ENCODE measurements around the gene PCDHGA3.
A peak's percentile ranks its signal among the peaks of the same experiment; 100 is the strongest.
"Not testable (repeated sequence)": the region's sequence is repeated elsewhere in the genome, so short reads cannot be mapped to it uniquely, and the experiment has no call there.

PCDHGA3 gene

DNA sequence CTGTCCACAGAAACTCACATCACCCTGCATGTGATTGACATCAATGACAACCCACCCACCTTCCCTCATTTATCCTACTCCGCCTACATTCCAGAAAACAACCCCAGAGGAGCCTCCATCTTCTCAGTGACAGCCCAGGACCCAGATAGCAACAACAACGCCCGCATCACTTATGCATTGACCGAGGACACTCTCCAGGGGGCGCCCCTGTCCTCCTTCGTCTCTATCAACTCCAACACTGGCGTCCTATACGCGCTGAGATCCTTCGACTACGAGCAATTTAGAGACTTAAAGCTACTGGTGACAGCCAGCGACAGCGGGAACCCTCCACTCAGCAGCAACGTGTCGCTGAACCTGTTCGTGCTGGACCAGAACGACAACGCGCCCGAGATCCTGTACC lies 1.7 kb downstream of the PCDHGA3 start:
- no peak for FAIRE-seq
- no peak for DNase-seq (ENCODE audit: extremely low spot score, insufficient read length, low read depth)

DNA sequence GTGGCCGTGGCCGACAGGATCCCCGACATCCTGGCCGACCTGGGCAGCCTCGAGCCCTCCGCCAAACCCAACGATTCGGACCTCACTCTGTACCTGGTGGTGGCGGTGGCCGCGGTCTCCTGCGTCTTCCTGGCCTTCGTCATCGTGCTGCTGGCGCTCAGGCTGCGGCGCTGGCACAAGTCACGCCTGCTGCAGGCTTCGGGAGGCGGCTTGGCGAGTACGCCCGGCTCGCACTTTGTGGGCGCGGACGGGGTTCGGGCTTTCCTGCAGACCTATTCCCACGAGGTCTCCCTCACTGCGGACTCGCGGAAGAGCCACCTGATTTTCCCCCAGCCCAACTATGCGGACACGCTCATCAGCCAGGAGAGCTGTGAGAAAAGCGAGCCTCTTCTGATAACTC lies 2.4 kb downstream of the PCDHGA3 start:
- not testable (repeated sequence) for DNase-seq (ENCODE audit: extremely low spot score, insufficient read length, low read depth); FAIRE-seq

DNA sequence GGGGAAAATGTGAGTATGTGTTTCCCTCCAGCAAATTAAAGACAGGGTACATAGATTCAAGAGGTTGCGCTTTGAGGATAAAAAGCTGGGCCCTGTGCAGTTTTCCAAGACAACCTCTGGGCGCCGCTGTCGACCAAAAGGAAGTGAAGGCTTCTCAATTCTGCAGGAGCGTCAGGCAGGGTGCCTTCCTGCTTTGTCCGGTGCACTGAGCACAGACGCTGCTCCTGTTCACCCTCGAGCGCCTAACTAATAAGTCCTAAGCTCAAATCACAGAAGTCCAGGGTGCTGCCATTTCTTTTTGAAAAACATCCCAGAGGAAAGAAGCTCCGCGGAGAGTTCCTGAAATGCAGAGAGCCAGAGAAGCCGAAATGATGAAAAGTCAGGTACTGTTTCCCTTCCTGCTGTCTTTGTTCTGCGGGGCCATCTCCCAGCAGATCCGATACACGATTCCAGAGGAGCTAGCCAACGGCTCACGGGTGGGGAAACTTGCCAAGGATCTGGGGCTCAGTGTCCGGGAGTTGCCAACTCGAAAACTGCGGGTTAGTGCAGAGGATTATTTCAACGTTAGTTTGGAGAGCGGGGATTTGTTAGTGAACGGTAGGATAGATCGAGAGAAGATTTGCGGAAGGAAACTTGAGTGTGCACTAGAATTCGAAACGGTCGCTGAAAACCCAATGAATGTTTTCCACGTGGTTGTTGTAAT lies 6.4 kb downstream of the PCDHGA3 start, which contains the start of gene PCDHGB1:
Gene PCDHGB1, plus strand, starts transcription at position 183 of the 703 bp plus-strand sequence. Its CDS starts 162 bp downstream, at position 345.
- FAIRE-seq = no peak

DNA sequence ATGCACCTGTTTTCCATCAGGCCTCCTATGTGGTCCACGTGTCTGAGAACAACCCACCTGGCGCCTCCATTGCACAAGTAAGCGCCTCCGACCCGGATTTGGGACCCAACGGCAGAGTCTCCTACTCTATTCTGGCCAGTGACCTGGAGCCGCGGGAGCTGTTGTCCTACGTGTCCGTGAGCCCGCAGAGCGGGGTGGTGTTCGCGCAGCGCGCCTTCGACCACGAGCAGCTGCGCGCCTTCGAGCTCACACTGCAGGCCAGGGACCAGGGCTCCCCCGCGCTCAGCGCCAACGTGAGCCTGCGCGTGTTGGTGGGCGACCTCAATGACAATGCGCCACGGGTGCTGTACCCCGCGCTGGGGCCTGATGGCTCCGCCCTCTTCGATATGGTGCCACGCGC lies 8.0 kb downstream of the PCDHGA3 start:
- FAIRE-seq (no peak), DNase-seq (ENCODE audit: extremely low spot score, insufficient read length, low read depth) (no peak)

More for the DNA sequence above, 6.4 kb downstream of the PCDHGA3 start, which contains the start of gene PCDHGB1:
- no peak for DNase-seq (ENCODE audit: extremely low spot score, insufficient read length, low read depth)

DNA sequence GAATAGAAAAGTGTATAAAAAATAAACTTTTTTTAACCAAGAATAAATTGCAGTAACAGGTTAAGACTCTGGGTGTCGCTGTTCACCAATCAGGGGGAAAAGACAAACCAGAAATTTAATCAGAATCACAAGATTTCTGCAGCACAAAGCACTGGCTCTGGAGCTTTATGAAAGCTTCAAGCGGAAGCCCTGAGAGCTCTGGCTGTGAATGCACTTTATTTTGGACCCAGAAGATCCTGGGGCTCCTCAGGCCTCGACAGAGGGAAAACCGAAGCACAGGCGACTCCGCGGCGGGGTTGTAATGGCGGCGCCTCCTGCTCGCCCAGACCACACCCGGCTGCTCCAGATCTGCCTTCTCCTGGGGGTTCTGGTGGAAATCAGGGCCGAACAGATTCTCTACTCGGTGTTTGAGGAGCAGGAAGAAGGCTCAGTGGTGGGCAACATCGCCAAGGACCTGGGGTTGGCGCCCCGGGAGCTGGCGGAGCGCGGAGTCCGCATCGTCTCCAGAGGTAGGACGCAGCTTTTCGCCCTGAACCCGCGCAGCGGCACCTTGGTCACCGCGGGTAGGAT lies 11.4 kb downstream of the PCDHGA3 start, which contains the start of gene PCDHGA4:
Gene PCDHGA4, plus strand, starts transcription at position 122 of the 570 bp plus-strand sequence. Its CDS starts 87 bp downstream, at position 209.
- DNase-seq (ENCODE audit: extremely low spot score, insufficient read length, low read depth) (no peak), FAIRE-seq (no peak)

DNA sequence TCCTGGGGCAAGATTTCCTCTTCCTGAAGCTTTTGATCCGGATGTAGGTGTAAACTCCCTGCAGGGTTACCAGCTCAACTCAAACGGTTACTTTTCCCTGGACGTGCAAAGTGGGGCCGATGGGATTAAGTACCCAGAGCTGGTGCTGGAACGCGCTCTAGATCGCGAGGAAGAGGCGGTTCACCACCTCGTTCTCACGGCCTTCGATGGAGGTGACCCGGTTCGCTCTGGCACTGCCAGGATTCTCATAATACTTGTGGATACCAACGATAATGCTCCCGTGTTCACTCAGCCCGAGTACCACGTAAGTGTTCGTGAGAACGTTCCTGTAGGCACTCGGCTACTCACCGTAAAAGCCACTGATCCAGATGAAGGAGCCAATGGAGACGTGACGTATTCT lies 12.0 kb downstream of the PCDHGA3 start:
- DNase-seq (ENCODE audit: extremely low spot score, insufficient read length, low read depth) = no peak
- no peak for FAIRE-seq

DNA sequence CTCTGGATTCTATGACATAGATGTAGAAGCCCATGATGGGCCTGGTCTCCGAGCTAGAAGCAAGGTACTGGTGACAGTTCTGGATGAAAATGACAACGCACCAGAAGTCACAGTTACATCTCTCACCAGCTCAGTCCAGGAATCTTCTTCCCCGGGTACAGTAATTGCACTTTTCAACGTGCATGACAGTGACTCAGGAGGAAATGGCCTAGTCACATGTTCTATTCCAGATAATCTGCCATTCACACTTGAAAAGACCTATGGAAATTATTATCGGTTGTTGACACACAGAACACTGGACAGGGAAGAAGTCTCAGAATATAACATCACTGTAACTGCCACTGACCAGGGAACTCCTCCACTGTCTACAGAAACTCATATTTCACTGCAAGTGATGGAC lies 12.5 kb downstream of the PCDHGA3 start:
- DNase-seq (ENCODE audit: extremely low spot score, insufficient read length, low read depth) (no peak), FAIRE-seq (no peak)

DNA sequence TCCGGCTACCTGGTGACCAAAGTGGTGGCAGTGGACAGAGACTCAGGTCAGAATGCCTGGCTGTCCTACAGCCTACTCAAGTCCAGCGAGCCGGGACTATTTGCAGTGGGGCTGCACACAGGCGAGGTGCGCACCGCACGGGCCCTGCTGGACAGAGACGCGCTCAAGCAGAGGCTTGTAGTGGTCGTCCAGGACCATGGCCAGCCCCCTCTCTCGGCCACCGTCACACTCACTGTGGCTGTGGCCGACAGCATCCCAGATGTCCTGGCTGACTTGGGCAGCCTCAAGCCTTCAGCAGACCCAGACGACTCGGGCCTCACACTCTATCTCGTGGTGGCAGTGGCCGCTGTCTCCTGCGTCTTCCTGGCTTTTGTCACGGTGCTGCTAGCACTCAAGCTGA lies 13.3 kb downstream of the PCDHGA3 start:
- FAIRE-seq (no peak), DNase-seq (ENCODE audit: extremely low spot score, insufficient read length, low read depth) (no peak)

DNA sequence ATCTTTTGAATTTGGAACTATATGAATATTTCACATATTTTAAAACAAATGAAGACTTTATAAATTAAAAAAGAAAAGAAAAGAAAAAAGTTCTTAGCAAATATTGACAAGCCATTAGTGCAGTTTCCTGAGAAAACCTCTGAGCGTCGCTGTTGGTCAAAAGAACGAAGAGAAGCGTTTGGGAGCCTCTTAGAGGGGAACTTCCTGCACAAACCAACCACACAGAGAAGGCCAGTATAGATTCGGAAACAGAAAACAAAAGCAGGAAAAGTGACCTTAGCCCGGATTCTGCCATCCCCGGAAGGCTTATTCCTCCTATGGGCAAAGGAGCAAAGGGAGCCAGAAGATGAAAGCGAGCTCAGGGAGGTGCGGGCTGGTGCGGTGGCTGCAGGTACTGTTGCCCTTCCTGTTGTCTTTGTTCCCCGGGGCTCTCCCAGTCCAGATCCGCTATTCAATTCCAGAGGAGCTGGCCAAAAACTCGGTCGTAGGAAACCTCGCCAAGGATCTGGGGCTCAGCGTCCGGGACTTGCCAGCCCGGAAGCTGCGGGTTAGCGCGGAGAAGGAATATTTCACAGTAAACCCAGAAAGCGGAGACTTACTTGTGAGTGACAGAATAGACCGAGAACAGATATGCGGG lies 16.3 kb downstream of the PCDHGA3 start, which contains the start of gene PCDHGB2:
Gene PCDHGB2, plus strand, starts transcription at position 205 of the 637 bp plus-strand sequence. Its CDS starts 142 bp downstream, at position 347.
- FAIRE-seq (peak; percentile 24), DNase-seq (ENCODE audit: extremely low spot score, insufficient read length, low read depth) (peak; percentile 18)

DNA sequence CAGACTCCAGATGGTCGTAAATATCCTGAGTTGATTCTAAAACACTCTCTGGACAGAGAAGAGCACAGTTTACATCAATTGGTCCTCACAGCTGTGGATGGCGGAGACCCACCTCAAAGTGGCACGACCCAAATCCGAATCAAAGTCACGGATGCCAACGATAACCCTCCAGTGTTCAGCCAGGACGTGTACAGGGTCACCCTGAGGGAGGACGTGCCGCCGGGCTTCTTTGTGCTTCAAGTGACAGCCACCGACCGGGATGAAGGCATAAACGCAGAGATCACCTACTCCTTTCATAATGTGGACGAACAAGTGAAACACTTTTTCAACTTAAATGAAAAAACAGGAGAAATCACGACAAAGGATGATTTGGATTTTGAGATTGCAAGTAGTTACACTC lies 17.1 kb downstream of the PCDHGA3 start:
- FAIRE-seq (no peak), DNase-seq (ENCODE audit: extremely low spot score, insufficient read length, low read depth) (no peak)

DNA sequence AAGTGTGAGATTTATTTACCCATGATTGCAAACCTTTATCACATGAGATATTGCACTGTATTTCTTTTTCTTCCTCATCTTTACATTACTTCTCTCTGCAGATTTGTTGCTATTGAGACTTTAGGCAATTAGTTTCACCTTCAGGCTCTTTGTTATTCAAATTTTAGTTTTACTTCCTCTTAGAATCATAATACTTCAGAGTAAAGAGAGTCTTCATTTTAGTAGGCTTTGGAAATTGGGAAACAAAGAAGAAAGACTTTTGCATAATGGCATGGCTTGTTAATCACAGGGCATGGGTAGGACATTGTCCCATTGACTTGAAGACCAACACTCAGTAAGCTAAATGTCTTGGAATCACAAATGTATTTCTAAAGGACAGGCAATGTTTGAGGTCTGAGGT lies 19.1 kb downstream of the PCDHGA3 start:
- FAIRE-seq (no peak), DNase-seq (ENCODE audit: extremely low spot score, insufficient read length, low read depth) (no peak)

DNA sequence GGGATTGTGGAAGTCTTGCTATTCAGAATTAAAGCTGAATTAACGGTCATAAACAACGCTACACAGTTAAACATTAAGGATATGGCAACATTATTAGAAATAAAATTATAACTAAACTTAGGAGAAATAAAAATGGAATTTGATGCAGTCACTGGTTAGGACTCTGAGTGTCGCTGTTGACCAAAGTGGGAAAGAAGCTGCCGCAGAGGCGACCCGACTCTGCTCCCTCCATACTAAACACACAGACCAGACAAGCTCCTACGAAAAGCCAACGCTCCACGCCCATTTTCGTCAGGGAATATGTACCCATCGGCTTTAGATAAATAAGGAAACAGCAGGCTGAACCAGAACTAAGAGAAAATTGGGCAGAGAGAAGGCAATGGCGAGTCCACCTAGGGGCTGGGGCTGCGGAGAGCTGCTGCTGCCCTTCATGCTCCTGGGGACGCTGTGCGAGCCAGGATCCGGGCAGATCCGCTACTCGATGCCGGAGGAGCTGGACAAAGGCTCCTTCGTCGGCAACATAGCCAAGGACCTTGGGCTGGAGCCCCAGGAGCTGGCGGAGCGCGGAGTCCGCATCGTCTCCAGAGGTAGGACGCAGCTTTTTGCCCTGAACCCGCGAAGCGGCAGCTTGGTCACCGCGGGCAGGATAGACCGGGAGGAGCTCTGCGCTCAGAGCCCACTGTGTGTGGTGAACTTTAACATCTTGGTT lies 20.5 kb downstream of the PCDHGA3 start, which contains the start of gene PCDHGA5:
Gene PCDHGA5, plus strand, starts transcription at position 211 of the 709 bp plus-strand sequence. Its CDS starts 169 bp downstream, at position 380.
- DNase-seq (ENCODE audit: extremely low spot score, insufficient read length, low read depth) (no peak), FAIRE-seq (no peak)

DNA sequence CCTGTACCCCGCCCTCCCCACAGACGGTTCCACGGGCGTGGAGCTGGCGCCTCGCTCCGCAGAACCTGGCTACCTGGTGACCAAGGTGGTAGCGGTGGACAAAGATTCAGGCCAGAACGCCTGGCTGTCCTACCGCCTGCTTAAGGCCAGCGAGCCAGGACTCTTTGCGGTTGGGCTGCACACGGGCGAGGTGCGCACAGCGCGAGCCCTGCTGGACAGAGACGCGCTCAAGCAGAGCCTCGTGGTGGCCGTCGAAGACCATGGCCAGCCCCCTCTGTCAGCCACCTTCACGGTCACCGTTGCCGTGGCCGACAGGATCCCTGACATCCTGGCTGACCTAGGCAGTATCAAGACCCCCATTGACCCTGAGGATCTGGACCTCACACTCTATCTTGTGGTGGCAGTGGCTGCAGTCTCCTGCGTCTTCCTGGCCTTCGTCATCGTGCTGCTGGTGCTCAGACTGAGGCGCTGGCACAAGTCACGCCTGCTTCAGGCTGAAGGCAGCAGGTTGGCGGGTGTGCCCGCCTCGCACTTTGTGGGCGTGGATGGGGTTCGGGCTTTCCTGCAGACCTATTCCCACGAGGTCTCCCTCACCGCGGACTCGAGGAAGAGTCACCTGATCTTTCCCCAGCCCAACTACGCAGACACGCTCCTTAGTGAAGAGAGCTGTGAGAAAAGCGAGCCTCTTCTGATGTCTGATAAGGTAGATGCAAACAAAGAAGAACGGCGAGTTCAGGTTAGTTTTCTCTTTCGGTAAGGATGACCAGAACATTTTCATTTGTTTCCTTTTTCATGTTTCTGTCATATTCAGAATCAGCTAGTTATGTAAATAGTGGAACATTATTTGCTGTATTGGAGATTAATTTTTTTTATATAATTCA lies 22.6 kb downstream of the PCDHGA3 start:
- no peak for DNase-seq (ENCODE audit: extremely low spot score, insufficient read length, low read depth)
- no peak for FAIRE-seq

DNA sequence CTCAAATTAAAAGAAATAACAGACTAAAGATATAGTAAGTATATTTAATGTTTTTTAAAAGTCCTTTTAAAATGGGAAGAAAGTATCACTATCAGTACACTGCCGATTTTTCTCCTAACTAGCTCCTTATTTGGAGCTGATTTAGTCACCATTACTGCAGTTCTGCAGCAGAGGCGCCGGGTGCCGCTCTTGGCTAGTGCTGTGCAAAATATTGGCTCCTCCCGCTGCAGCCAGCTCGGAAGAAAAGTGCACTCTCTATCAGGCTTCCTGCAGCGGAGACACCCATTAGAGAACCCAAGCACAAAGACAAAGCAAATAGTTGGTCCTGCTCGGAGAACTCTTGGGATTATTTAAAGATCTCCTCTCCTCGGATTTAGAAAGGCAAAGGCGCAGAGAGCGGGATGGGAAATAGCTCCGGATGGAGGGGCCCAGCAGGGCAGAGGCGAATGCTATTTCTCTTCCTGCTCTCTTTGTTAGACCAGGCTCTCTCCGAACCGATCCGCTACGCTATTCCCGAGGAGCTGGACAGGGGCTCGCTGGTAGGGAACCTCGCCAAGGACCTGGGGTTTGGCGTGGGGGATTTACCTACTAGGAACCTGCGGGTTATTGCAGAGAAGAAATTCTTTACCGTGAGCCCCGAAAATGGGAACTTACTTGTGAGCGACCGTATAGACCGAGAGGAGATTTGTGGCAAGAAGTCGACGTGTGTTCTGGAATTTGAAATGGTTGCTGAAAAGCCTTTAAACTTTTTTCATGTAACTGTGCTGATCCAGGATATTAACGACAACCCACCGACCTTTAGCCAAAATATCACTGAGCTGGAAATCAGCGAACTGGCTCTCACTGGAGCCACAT lies 26.6 kb downstream of the PCDHGA3 start, which contains the start of gene PCDHGB3:
Gene PCDHGB3, plus strand, starts transcription at position 249 of the 855 bp plus-strand sequence. Its CDS starts 153 bp downstream, at position 402.
- peak; percentile 17 for DNase-seq (ENCODE audit: extremely low spot score, insufficient read length, low read depth)

DNA sequence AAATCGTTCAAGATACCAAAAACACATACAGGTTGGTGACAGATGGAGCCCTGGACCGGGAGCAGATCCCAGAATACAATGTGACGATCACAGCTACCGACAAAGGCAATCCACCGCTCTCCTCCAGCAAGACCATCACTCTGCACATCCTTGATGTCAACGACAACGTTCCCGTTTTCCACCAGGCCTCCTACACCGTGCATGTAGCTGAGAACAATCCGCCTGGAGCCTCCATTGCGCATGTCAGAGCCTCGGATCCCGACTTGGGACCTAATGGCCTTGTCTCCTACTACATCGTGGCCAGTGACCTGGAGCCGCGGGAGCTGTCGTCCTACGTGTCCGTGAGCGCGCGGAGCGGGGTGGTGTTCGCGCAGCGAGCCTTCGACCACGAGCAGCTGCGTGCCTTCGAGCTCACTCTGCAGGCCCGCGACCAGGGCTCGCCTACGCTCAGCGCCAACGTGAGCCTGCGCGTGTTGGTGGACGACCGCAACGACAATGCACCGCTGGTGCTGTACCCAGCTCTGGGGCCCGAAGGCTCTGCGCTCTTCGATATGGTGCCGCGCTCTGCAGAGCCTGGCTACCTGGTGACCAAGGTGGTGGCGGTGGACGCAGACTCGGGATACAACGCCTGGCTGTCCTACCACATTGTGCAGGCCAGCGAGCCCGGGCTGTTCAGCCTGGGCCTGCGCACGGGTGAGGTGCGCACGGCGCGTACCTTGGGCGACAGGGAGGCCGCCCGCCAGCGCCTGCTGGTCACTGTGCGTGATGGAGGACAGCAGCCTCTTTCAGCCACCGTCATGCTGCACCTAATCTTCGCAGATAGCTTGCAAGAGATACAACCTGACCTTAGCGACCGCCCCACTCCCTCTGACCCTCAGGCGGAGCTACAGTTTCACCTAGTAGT lies 28.2 kb downstream of the PCDHGA3 start:
- no peak for DNase-seq (ENCODE audit: extremely low spot score, insufficient read length, low read depth)
- no peak for FAIRE-seq

More for the DNA sequence above, 26.6 kb downstream of the PCDHGA3 start, which contains the start of gene PCDHGB3:
- no peak for FAIRE-seq

DNA sequence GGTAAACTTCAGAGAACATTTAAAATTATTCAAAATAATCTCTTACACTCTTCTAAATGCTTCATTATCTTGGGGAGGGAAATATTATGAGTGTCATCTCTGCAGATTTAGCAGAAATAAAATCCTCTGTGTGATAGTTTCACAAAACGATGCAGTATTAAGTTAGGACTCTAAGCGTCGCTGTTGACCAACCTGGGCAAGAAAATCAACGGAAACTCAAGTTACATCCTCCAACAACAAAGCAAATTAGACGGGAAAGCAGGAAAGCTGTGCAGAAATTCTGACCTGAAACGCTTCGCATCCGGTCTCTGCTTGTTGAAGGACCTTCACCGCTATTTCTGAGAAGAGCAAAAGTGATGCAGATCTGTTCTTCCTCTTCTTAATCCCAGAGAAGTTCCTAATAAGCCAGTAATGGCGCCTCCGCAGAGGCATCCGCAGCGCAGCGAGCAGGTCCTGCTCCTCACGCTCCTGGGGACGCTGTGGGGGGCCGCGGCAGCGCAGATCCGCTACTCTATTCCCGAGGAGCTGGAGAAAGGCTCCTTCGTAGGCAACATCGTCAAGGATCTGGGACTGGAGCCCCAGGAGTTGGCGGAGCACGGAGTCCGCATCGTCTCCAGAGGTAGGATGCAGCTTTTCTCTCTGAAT lies 30.2 kb downstream of the PCDHGA3 start, which contains the start of gene PCDHGA6:
Gene PCDHGA6, plus strand, starts transcription at position 219 of the 645 bp plus-strand sequence. Its CDS starts 193 bp downstream, at position 412.
- no peak for FAIRE-seq

More for the DNA sequence above, 30.2 kb downstream of the PCDHGA3 start, which contains the start of gene PCDHGA6:
- DNase-seq (ENCODE audit: extremely low spot score, insufficient read length, low read depth) = no peak
